Adipocyte (in vitro differentiated cells): ENCODE data around the gene ZBTB8B.
"Not testable (repeated sequence)": the region's sequence is repeated elsewhere in the genome, so short reads cannot be mapped to it uniquely, and the experiment has no call there.

Experiments
- DNase-seq: peaks from one replicate; pipeline ENCODE4 v3.0.0-alpha.2; 2015; ENCODE audit warnings: low read depth
- H3K27me3 ChIP-seq: replicated peaks from 2 replicates; pipeline ENCODE4 v1.7.0; 2013; ENCODE audit warnings: mild to moderate bottlenecking, low read length, moderate library complexity; ENCODE audit not compliant: control insufficient read depth, insufficient read depth
- H3K36me3 ChIP-seq: 2 replicates; pipeline ENCODE4 v1.7.0; 2013; ENCODE audit warnings: low read length, mild to moderate bottlenecking, moderate library complexity; ENCODE audit not compliant: control insufficient read depth, insufficient read depth, severe bottlenecking
- H3K4me1 ChIP-seq: 2 replicates; pipeline ENCODE4 v1.7.0; 2013; ENCODE audit warnings: mild to moderate bottlenecking, low read length, moderate library complexity; ENCODE audit not compliant: control insufficient read depth, insufficient read depth
- H3K4me3 ChIP-seq: 2 replicates; pipeline ENCODE4 v1.7.0; 2013; ENCODE audit warnings: mild to moderate bottlenecking, low read length, moderate library complexity
- H3K9ac ChIP-seq: 2 replicates; pipeline ENCODE4 v1.7.0; 2013; ENCODE audit warnings: mild to moderate bottlenecking, low read length, moderate library complexity
- H3K9me3 ChIP-seq: 2 replicates; pipeline ENCODE4 v1.7.0; 2013; ENCODE audit warnings: mild to moderate bottlenecking, low read length, moderate library complexity; ENCODE audit not compliant: control insufficient read depth

ZBTB8B gene

DNA sequence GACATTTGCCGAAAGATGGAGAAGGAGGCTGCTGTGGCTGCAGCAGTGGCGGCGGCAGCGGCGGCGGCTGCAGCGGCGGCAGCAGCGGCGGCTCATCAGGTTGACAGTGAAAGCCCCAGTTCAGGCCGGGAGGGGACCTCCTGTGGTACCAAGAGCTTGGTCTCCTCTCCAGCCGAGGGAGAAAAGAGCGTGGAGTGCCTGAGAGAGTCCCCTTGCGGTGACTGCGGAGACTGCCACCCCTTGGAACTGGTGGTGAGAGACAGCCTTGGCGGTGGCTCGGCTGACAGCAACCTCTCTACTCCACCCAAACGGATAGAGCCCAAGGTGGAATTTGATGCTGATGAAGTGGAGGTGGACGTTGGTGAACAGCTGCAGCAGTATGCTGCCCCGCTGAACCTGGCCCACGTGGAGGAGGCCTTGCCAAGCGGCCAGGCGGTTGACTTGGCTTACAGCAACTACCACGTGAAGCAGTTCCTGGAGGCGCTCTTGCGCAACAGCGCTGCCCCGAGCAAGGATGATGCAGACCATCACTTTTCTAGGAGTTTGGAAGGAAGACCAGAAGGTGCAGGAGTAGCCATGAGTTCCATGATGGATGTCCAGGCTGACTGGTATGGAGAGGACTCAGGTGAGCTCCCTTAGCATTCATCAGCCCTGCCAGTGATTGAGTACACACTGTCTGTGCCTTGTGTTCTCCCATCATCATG is 6.3 kb downstream of the ZBTB8B start:
- no peak overlapping the region for H3K4me3 ChIP-seq
- no peaks in the 10 kb centered on the region for H3K9me3 ChIP-seq
- no peaks in the 10 kb centered on the region for H3K36me3 ChIP-seq
- H3K4me1 ChIP-seq: no peaks in the 10 kb centered on the region
- no peak overlapping the region for H3K9ac ChIP-seq
- DNase-seq: peak; percentile 23
- peaks cover 44% of the 10 kb centered on the region for H3K27me3 ChIP-seq

- Histone ChIP-seq H3K9me3 (no peaks in the 10 kb centered on the region), H3K27me3 (peaks cover 43% of the 10 kb centered on the region), H3K4me1 (no peaks in the 10 kb centered on the region), H3K9ac (no peak overlapping the region), H3K4me3 (no peak overlapping the region), H3K36me3 (no peaks in the 10 kb centered on the region)
- no peak for DNase-seq
These were observed 7.0 kb downstream of the ZBTB8B start for GRCh38 chr1:32471695-32472362.

- H3K4me1 ChIP-seq: not testable (repeated sequence)
These were observed 8.1 kb downstream of the ZBTB8B start for GRCh38 chr1:32472966-32473365.

GRCh38 chr1:32474954-32475353 is 10.1 kb downstream of the ZBTB8B start:
- H3K4me3 ChIP-seq: no peak overlapping the region
- no peak for DNase-seq
- H3K9me3 ChIP-seq: no peaks in the 10 kb centered on the region
- peaks cover 29% of the 10 kb centered on the region for H3K27me3 ChIP-seq
- no peak overlapping the region for H3K9ac ChIP-seq
- no peaks in the 10 kb centered on the region for H3K36me3 ChIP-seq
- no peaks in the 10 kb centered on the region for H3K4me1 ChIP-seq

More at GRCh38 chr1:32472966-32473365, 8.1 kb downstream of the ZBTB8B start:
- H3K36me3 ChIP-seq, H3K9me3 ChIP-seq, DNase-seq, H3K9ac ChIP-seq, H3K4me3 ChIP-seq: not testable (repeated sequence)
- H3K27me3 ChIP-seq: peaks cover 43% of the 10 kb centered on the region

- no peaks in the 10 kb centered on the region for H3K4me1 ChIP-seq
- H3K36me3 ChIP-seq: no peaks in the 10 kb centered on the region
- DNase-seq: peak; percentile 17
- no peak overlapping the region for H3K9ac ChIP-seq
- H3K27me3 ChIP-seq: peaks cover 28% of the 10 kb centered on the region
- no peak overlapping the region for H3K4me3 ChIP-seq
- H3K9me3 ChIP-seq: no peaks in the 10 kb centered on the region
These were observed 15.1 kb downstream of the ZBTB8B start for GRCh38 chr1:32480003-32480402.

DNA sequence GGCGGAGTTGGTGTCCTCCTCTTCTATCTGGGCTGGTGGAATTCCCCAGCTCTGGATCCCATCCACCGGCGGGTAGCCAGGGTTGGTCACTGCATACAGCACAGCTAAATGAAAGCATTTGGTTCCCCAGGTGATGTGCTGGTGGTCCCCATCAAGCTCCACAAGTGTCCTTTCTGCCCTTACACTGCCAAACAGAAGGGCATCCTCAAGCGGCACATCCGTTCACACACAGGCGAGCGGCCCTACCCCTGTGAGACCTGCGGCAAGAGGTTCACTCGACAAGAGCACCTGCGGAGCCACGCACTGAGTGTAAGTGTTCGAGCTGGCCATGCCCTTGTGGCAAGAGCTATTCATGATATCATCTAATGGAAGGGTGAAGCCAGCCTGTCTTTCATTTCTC is 15.9 kb downstream of the ZBTB8B start:
- Histone ChIP-seq H3K9me3 (no peaks in the 10 kb centered on the region), H3K4me3 (no peak overlapping the region), H3K27me3 (peaks cover 25% of the 10 kb centered on the region), H3K36me3 (no peaks in the 10 kb centered on the region), H3K9ac (no peak overlapping the region), H3K4me1 (no peaks in the 10 kb centered on the region)
- no peak for DNase-seq

- H3K9me3 ChIP-seq, H3K9ac ChIP-seq, DNase-seq, H3K4me1 ChIP-seq, H3K36me3 ChIP-seq, H3K4me3 ChIP-seq: not testable (repeated sequence)
- H3K27me3 ChIP-seq: peaks cover 17% of the 10 kb centered on the region
These were observed 16.9 kb downstream of the ZBTB8B start for GRCh38 chr1:32481788-32482187.

DNA sequence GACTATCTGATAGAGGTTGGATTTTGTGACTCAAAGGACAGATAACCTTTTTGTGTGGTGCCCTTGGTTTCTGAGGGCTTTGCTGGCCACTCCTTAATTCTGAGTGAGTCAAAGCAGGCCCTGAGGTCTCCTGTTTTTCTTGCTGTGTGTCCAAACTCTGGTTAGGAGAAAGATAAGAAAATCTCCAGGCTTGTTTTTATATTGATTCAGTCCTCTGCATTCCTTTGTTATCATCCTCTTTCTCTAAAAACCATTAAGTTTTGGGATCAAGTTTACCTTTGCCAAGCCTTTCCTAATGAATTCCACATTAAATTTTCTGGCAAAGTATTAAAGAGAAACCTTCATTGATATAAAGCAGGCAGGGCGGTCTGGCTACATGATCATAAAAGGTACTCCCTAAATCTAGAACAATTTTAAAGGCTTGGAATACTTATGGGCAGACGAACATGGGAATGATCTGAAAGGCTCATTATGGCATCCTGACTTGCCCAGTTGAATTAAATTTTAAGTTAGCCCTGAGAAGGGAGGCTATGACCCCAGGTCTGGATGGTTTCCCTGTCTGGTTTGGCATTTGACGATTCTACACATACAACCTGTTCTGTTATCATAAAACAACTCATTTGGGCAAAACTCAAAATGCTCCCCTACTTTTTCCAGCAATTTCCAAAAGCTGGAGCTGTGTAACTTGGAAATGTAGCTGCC is 20.8 kb downstream of the ZBTB8B start:
- peak; percentile 30 for DNase-seq
- no peak overlapping the region for H3K4me3 ChIP-seq
- H3K9me3 ChIP-seq: no peaks in the 10 kb centered on the region
- H3K36me3 ChIP-seq: no peaks in the 10 kb centered on the region
- H3K4me1 ChIP-seq: no peaks in the 10 kb centered on the region
- no peak overlapping the region for H3K9ac ChIP-seq
- peaks cover 7% of the 10 kb centered on the region for H3K27me3 ChIP-seq

DNA sequence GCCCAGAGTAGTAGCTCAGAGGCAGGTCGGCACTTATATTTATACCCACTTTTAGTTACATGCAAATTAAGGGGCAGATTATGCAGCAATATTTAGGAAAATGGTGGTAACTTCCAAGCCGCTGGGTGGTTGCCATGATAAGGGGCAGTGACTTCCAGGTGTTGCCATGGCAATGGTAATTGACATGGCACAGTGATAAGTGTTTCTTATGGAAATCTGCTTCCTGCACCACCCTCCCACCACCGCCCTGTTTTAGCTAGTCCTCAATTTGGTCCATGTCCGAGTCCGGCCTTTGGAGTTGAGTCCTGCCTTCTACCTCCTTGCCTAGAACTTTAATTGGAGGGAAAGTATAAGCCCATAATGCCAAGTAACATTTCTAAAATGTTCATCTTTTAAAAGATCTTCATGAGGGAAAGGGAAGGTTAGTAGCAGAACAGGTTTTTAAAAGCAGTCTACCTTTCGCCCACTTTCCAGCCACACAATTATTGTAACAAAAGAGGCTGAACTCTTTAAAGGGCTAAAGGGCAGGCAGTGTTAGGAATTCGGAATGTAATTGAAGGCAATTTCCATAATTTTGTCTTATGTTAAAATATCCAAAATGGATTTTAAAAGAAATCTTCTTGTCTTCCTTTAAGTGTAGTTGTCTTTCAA is 21.7 kb downstream of the ZBTB8B start:
- Histone ChIP-seq H3K36me3 (no peaks in the 10 kb centered on the region), H3K4me1 (no peaks in the 10 kb centered on the region), H3K27me3 (no peaks in the 10 kb centered on the region), H3K9me3 (no peaks in the 10 kb centered on the region), H3K9ac (no peak overlapping the region), H3K4me3 (no peak overlapping the region)
- DNase-seq: no peak

- H3K27me3 ChIP-seq: no peaks in the 10 kb centered on the region
- H3K9ac ChIP-seq: no peak overlapping the region
- DNase-seq: no peak
- H3K4me1 ChIP-seq: no peaks in the 10 kb centered on the region
- H3K9me3 ChIP-seq: no peaks in the 10 kb centered on the region
- no peak overlapping the region for H3K4me3 ChIP-seq
- no peaks in the 10 kb centered on the region for H3K36me3 ChIP-seq
These were observed 22.3 kb downstream of the ZBTB8B start for GRCh38 chr1:32487182-32487581.

DNA sequence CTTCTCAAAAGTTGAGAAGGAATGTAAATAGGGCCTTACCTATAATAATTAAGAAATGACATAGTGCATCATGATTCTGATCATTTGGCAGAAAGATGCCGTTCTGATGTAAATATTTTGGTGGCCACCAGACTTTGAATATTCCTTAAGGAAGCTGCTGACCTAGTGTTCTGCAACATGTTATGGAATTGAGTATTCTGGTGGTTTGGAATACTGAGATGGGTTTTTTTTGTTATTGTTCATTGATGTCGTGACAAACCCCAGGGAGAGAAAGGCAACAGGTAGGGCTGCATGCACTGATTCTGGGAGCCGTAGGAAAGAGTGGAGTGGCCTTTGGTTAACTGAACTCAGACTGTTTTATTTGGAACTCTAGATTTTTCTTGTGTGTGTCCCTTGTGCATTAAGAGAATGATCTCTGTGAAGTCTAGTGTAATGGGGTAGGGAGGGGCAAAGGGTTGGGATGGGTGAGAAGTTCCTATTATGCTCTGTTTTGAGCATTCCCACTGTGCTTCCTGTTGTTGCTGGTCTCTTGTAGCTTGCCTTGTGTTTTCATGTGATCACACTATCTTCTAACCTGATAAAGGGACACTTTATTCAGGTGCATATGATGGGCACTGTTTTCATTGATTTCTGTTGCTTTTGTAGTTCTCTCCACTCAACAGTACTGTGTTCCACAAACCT is 25.0 kb downstream of the ZBTB8B start:
- no peak overlapping the region for H3K9ac ChIP-seq
- no peaks in the 10 kb centered on the region for H3K9me3 ChIP-seq
- H3K27me3 ChIP-seq: no peaks in the 10 kb centered on the region
- DNase-seq: no peak
- H3K4me3 ChIP-seq: no peak overlapping the region
- no peaks in the 10 kb centered on the region for H3K36me3 ChIP-seq
- no peaks in the 10 kb centered on the region for H3K4me1 ChIP-seq
